Measurements from ENCODE around the gene THEMIS.

DNA sequence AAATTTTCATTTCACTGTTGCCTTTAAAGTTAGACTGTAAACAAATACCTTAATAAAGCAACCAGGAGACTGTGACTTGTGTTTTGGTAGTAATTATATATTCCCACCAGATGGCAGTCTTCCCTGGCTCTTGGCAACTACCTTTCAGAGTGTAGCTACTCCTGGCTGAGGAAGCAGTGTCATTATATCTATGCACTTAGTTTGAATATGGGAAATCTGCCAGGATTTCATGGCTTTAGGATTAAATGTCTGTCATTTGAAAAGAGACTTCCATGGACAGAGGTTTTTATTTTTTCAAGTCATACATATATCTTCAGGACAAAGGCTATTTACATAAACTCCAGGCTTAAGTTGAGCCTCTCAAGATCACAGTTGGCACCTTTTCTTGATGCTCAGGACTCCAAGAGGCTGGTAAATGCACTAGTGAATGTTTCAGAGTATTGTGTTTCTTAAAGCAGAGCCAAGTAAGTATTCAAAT lies 163.8 kb downstream of the THEMIS start:
- TF ChIP-seq, protein P1, sequence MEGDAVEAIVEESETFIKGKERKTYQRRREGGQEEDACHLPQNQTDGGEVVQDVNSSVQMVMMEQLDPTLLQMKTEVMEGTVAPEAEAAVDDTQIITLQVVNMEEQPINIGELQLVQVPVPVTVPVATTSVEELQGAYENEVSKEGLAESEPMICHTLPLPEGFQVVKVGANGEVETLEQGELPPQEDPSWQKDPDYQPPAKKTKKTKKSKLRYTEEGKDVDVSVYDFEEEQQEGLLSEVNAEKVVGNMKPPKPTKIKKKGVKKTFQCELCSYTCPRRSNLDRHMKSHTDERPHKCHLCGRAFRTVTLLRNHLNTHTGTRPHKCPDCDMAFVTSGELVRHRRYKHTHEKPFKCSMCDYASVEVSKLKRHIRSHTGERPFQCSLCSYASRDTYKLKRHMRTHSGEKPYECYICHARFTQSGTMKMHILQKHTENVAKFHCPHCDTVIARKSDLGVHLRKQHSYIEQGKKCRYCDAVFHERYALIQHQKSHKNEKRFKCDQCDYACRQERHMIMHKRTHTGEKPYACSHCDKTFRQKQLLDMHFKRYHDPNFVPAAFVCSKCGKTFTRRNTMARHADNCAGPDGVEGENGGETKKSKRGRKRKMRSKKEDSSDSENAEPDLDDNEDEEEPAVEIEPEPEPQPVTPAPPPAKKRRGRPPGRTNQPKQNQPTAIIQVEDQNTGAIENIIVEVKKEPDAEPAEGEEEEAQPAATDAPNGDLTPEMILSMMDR (conservative IDR thresholded peaks at IDR 0.05 in 1 of 2, IDR thresholded peaks at IDR 0.05 in 1 of 2; ENCODE audit: extremely low read depth in 1 of 2, insufficient read depth in 1 of 2, low read depth in 1 of 2, low read length in 2 of 2), result peak; percentile 51 to 67
- TF ChIP-seq EZH2 (IDR thresholded peaks at IDR 0.05; ENCODE audit: borderline replicate concordance, low read length), result no peak
